ENCODE data around the gene KIF2C.

GRCh38 chr1:44714532-44714931 lies 25.1 kb upstream of the KIF2C start:
- TF ChIP-seq POLR2A (IDR thresholded peaks at IDR 0.05; ENCODE audit: borderline replicate concordance, extremely low read depth, insufficient read depth, insufficient read length) = no peak
- no peak for TF ChIP-seq CTCF (IDR thresholded peaks at IDR 0.05 in 2 of 3, conservative IDR thresholded peaks at IDR 0.05 in 1 of 3; ENCODE audit: borderline replicate concordance in 1 of 3, insufficient read depth in 1 of 3, low read depth in 2 of 3, low read length in 2 of 3)
